Vagina (tissue), 2 donors: Measurements from ENCODE around the gene CIITA. TPM values are rescaled to one million over a fixed set of nuclear protein-coding genes. Genes with fewer than 3 reads are reported as not detected.
"Not testable (repeated sequence)": the region's sequence is repeated elsewhere in the genome, so short reads cannot be mapped to it uniquely, and the experiment has no call there.

ENCODE experiments used
- DNase-seq, 2 donors: peaks; one replicate each; pipeline ENCODE4 v3.0.0-alpha.2; 2017; ENCODE audit errors: extremely low spot score in 2 of 2
- H3K27ac ChIP-seq: fragments of 200-600 bp; sonication (generic); one replicate; pipeline ENCODE4 v1.5.1; 2019
- H3K27me3 ChIP-seq: fragments of 200-600 bp; sonication (generic); one replicate; pipeline ENCODE4 v1.5.1; 2019
- H3K36me3 ChIP-seq, 2 donors: fragments of 200-600 bp; sonication (generic); one replicate each; pipeline ENCODE4 v1.5.1; 2017 to 2019
- H3K4me1 ChIP-seq: fragments of 200-600 bp; sonication (generic); one replicate; pipeline ENCODE4 v1.5.1; 2019
- H3K4me3 ChIP-seq, 2 donors: fragments of 200-600 bp; sonication (generic); 1 replicate in 1 of 2; 2 replicates in 1 of 2; pipeline ENCODE4 v1.5.1; 2016 to 2019
- H3K9me3 ChIP-seq: fragments of 200-600 bp; sonication (generic); one replicate; pipeline ENCODE4 v1.5.1; 2019
- CTCF ChIP-seq, 3 experiments: fragments of 450-650 bp in 2 of 3; fragments of 200-600 bp in 1 of 3; sonication (generic) in 1 of 3; IDR thresholded peaks; one replicate each; pipeline ENCODE4 v1.5.1; 2017 to 2019; ENCODE audit warnings: antibody characterized with exemption in 3 of 3, mild to moderate bottlenecking in 2 of 3, moderate library complexity in 2 of 3
- POLR2A ChIP-seq, 2 donors: fragments of 450-650 bp; IDR thresholded peaks; one replicate each; pipeline ENCODE4 v1.6.1; 2017; ENCODE audit warnings: antibody characterized with exemption in 2 of 2, mild to moderate bottlenecking in 2 of 2, moderate library complexity in 2 of 2
- POLR2AphosphoS5 ChIP-seq, 2 donors: sonication (generic); formaldehyde crosslinking; IDR thresholded peaks; one replicate each; pipeline ENCODE4 v1.9.0; 2017; ENCODE audit warnings: antibody characterized with exemption in 2 of 2, mild to moderate bottlenecking in 2 of 2, low read depth in 1 of 2; ENCODE audit not compliant: insufficient read depth in 1 of 2
- intact Hi-C: fragments of 100-400 bp; cut with DNase I; formaldehyde crosslinking; loops from one replicate; pipeline ENCODE4 v1.15.1; 2023
- total RNA-seq: library from RNA; depleted of rRNA; stranded (reverse); fragments of >200 nt; gene quantifications from one replicate; pipeline ENCODE4 v1.2.3, GENCODE V29; 2016

Gene CIITA
- total RNA-seq, 1 donor from 2014 or later: 16.7 TPM

GRCh38 chr16:10964891-10965326, 87.9 kb downstream of the CIITA start:
- intact Hi-C loops: loop anchor here (5.0 kb wide), 1 partner anchor 392 kb away; no protein-coding TSS in a partner anchor
- Histone ChIP-seq H3K9me3 (no peaks in the 10 kb centered on the region), H3K4me3 (no peak overlapping the region), H3K27ac (no peak overlapping the region), H3K27me3 (no peaks in the 10 kb centered on the region), H3K4me1 (peaks cover 6% of the 10 kb centered on the region), H3K36me3 (peaks cover 0 to 22% of the 10 kb centered on the region in 2 donors)
- no peak for TF ChIP-seq POLR2AphosphoS5 (IDR thresholded peaks at IDR 0.05; ENCODE audit: insufficient read depth in 1 of 2, low read depth in 1 of 2)
- no peak for TF ChIP-seq CTCF (IDR thresholded peaks at IDR 0.05)
- no peak for TF ChIP-seq POLR2A (IDR thresholded peaks at IDR 0.05)
- no peak for DNase-seq

GRCh38 chr16:10965440-10966061, 88.5 kb downstream of the CIITA start:
- H3K9me3 ChIP-seq: no peaks in the 10 kb centered on the region
- intact Hi-C loops: no loop called here
- no peak for DNase-seq
- H3K36me3 ChIP-seq: peaks cover 0 to 23% of the 10 kb centered on the region in 2 donors
- H3K4me3 ChIP-seq: no peak overlapping the region
- no peaks in the 10 kb centered on the region for H3K27me3 ChIP-seq
- peaks cover 6% of the 10 kb centered on the region for H3K4me1 ChIP-seq
- H3K27ac ChIP-seq: no peak overlapping the region
- no peak for TF ChIP-seq POLR2A (IDR thresholded peaks at IDR 0.05)
- TF ChIP-seq CTCF (IDR thresholded peaks at IDR 0.05): no peak
- no peak for TF ChIP-seq POLR2AphosphoS5 (IDR thresholded peaks at IDR 0.05; ENCODE audit: insufficient read depth in 1 of 2, low read depth in 1 of 2)

GRCh38 chr16:10966129-10966528, 89.1 kb downstream of the CIITA start:
- Histone ChIP-seq H3K36me3 (peaks cover 0 to 23% of the 10 kb centered on the region in 2 donors), H3K4me3 (no peak overlapping the region), H3K27me3 (no peaks in the 10 kb centered on the region), H3K27ac (no peak overlapping the region), H3K9me3 (no peaks in the 10 kb centered on the region), H3K4me1 (peaks cover 6% of the 10 kb centered on the region)
- DNase-seq: no peak
- intact Hi-C loops: no loop called here
- no peak for TF ChIP-seq CTCF (IDR thresholded peaks at IDR 0.05)
- no peak for TF ChIP-seq POLR2AphosphoS5 (IDR thresholded peaks at IDR 0.05; ENCODE audit: insufficient read depth in 1 of 2, low read depth in 1 of 2)
- TF ChIP-seq POLR2A (IDR thresholded peaks at IDR 0.05): no peak

- H3K27ac ChIP-seq, H3K4me1 ChIP-seq, H3K27me3 ChIP-seq, DNase-seq, H3K9me3 ChIP-seq, intact Hi-C loops, H3K4me3 ChIP-seq: not testable (repeated sequence)
- peaks cover 0 to 23% of the 10 kb centered on the region in 2 donors for H3K36me3 ChIP-seq
Observed at GRCh38 chr16:10966559-10966958, 89.6 kb downstream of the CIITA start.

- Histone ChIP-seq H3K27me3 (no peaks in the 10 kb centered on the region), H3K9me3 (no peaks in the 10 kb centered on the region), H3K36me3 (peaks cover 0 to 21% of the 10 kb centered on the region in 2 donors), H3K27ac (no peak overlapping the region), H3K4me1 (peaks cover 15% of the 10 kb centered on the region), H3K4me3 (no peak overlapping the region)
- TF ChIP-seq POLR2AphosphoS5 (IDR thresholded peaks at IDR 0.05; ENCODE audit: insufficient read depth in 1 of 2, low read depth in 1 of 2) (no peak), CTCF (IDR thresholded peaks at IDR 0.05) (no peak), POLR2A (IDR thresholded peaks at IDR 0.05) (no peak)
- DNase-seq: no peak
- intact Hi-C loops: loop anchor here (2.0 kb wide), 1 partner anchor 281 kb away; no protein-coding TSS in a partner anchor
Observed at GRCh38 chr16:10967986-10968385, 91.0 kb downstream of the CIITA start.
